ENCODE data around the gene C11orf86.
"Not testable (repeated sequence)": the region's sequence is repeated elsewhere in the genome, so short reads cannot be mapped to it uniquely, and the experiment has no call there.

Gene C11orf86

GRCh38 chr11:66974724-66975404 is at the start of gene C11orf86:
TSS of gene C11orf86 (plus strand) at chr11:66975304. CDS start at chr11:66975363, 59 bp downstream.
- in situ Hi-C loops (cut with MboI; ENCODE audit: low sequenced_read_pairs): no loop called here

DNA sequence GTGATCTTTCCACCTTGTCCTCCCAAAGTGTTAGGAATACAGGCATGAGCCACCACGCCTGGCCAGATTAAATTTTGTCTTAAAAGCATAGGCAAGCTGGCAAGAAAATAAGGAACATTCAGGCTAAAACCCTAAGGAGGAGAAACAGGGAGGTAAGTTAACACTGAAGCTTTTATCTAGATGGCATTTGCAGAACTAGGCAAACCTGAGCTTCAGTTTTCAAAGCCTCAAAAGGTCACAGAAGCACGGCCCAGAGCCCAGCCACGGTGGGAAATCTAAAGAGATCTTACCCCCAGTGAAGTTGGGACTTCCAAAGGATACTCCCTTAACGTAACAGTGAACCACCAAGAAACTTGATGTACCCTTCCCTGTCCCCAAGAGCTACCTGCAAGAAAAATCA is 45.4 kb upstream of the C11orf86 start:
- in situ Hi-C loops (cut with MboI; ENCODE audit: low sequenced_read_pairs): no loop called here

DNA sequence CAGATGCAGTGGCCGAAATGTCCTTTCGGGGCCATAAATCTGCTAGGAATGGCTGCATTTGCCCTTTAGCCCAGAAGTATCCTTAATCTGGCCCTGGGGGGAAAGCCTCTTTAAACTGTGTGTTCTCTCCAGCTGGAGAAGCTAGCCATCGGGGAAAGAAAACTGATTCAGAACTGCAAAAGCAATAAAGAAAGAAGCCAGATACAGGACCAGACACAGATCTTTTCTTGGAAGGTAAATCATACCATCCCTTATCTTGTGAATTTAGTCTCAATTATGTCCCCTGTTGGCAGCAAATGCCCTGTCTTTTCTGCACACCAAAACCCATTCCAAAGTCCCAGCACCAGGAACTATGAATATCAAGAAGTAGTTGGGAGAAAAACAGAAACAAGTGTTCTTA is 42.6 kb upstream of the C11orf86 start:
- in situ Hi-C loops (cut with MboI; ENCODE audit: low sequenced_read_pairs): no loop called here

DNA sequence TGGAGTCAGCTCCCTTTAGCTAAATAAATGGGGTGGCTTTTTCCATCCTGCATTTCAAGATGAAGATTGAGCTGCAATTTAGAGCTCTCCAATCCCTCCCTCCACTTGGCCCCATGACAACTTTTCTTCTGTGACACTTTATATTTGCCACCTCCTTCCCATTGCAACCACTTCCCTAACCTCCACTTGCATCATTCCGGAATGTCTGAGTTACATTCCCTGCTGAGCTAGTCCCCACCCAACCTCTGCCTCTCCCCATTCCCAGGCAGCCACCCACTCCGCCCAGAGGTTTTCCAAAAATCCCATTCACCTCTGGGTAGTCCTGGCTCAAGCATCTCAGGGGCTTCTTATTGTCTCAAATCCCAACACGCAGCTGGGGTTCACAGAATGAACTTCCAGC is 41.6 kb upstream of the C11orf86 start:
- in situ Hi-C loops (cut with MboI; ENCODE audit: low sequenced_read_pairs): no loop called here

- in situ Hi-C loops (cut with MboI; ENCODE audit: low sequenced_read_pairs): no loop called here
Observed at GRCh38 chr11:66934950-66935779, 39.9 kb upstream of the C11orf86 start.

GRCh38 chr11:66936311-66936711 is 38.8 kb upstream of the C11orf86 start:
- in situ Hi-C loops (cut with MboI; ENCODE audit: low sequenced_read_pairs): no loop called here

DNA sequence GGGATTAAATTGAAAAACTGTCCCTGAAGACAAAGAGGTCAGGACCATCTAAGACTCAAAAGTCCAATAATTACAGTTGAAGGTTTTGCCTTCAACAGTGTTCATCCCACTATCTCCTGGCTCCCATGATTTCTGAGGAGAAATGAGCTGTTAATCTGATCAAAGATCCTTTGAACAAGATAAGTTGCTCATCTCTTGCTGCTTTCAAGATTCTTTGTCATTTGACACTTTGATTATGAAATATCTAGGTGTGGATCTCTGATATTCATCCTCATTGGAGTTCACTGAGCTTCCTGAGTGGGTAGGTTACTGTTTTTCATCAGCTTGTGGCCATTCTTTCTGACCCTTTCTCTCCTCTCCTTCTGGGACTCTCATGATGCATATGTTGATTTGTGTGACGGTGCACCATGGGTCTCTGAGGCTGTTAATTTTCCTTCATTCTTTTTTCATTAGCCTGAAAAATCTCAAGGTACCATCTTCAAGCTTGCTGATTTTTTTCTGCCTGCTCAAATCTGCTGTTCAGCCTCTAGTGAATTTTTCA is 37.8 kb upstream of the C11orf86 start:
- in situ Hi-C loops (cut with MboI; ENCODE audit: low sequenced_read_pairs): no loop called here

DNA sequence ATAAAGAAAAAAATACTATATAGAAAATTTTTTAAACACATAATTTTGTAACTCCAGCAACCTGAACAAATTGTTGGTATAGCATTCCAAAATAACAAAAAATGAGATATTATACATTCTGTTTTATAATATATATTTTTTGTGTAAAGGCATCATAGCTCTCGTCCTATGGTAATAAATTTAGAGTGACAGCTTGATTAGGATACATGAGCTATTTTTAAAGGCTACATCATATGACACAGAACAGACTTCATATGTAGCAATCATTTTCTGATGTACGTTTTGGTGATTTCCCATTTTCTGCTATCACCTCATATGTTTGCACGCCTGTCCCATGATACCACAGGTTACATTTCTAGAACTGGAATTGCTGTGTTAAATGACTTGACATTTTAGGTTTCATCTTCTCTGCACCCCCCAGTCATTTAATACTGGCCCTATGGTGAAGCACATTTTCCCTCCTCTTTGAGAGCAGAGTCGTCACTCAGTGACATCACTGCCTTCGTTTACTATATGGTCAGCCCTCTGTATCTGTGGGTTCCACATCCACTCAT is 36.4 kb upstream of the C11orf86 start:
- in situ Hi-C loops (cut with MboI; ENCODE audit: low sequenced_read_pairs): no loop called here

GRCh38 chr11:66950112-66950535 is 25.0 kb upstream of the C11orf86 start:
- in situ Hi-C loops (cut with MboI; ENCODE audit: low sequenced_read_pairs): no loop called here

DNA sequence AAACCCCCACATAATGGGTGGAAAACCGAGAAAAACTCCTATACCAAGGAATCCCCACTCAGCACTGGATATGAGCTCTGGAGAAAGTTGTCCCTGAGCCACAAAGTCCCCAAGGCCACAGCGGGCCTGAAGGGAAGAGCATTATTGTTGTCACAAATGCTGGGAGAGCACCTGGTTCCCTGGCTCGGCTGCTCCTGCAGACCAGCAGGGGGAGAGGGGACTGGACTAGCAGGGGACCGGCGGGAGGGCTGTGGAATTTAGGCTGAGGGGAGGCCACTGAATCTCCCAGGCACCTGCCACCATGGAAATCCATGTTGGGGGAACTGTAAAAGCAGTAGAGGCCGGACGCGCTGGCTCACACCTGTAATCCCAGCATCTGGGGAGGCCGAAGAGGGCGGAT is 24.0 kb upstream of the C11orf86 start:
- in situ Hi-C loops (cut with MboI; ENCODE audit: low sequenced_read_pairs): no loop called here

GRCh38 chr11:66951927-66952337 is 23.2 kb upstream of the C11orf86 start:
- in situ Hi-C loops (cut with MboI; ENCODE audit: low sequenced_read_pairs): no loop called here

- in situ Hi-C loops (cut with MboI; ENCODE audit: low sequenced_read_pairs): no loop called here
Observed at GRCh38 chr11:66953081-66953833, 21.8 kb upstream of the C11orf86 start.

GRCh38 chr11:66956689-66957290 is 18.3 kb upstream of the C11orf86 start:
- in situ Hi-C loops (cut with MboI; ENCODE audit: low sequenced_read_pairs): no loop called here

DNA sequence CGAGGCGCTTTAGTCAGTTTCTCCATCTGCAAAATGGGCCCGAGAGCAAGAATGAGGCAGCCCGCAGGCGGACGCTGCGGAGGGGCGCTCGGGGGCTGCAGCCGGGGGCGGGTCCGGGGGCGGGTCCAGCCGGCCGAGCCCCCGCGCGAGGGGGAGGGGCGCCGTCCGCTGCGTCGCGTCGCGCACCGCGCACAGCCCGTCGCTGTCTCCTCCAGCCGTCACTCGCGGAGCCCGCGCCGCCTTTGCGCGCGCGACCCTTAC is 17.2 kb upstream of the C11orf86 start:
- in situ Hi-C loops (cut with MboI; ENCODE audit: low sequenced_read_pairs): no loop called here

GRCh38 chr11:66958232-66958955 is 16.7 kb upstream of the C11orf86 start, which contains the start of gene PC:
TSS of gene PC (minus strand) at chr11:66958383. CDS start at chr11:66872159, 86,224 bp downstream.
- in situ Hi-C loops (cut with MboI; ENCODE audit: low sequenced_read_pairs): no loop called here

- in situ Hi-C loops (cut with MboI; ENCODE audit: low sequenced_read_pairs): no loop called here
Observed at GRCh38 chr11:66958956-66959274, 16.2 kb upstream of the C11orf86 start.

GRCh38 chr11:66961691-66962213 is 13.4 kb upstream of the C11orf86 start:
- in situ Hi-C loops (cut with MboI; ENCODE audit: low sequenced_read_pairs): not testable (repeated sequence)

- in situ Hi-C loops (cut with MboI; ENCODE audit: low sequenced_read_pairs): no loop called here
Observed at GRCh38 chr11:66962247-66962646, 12.9 kb upstream of the C11orf86 start.

- in situ Hi-C loops (cut with MboI; ENCODE audit: low sequenced_read_pairs): no loop called here
Observed at GRCh38 chr11:66962801-66963200, 12.3 kb upstream of the C11orf86 start.

GRCh38 chr11:66964495-66964894 is 10.6 kb upstream of the C11orf86 start:
- in situ Hi-C loops (cut with MboI; ENCODE audit: low sequenced_read_pairs): no loop called here

Data from HL-60/S4 treated with retinoic acid at 250 ng/mL for 4 days and 3 days (cell line).